GM12874 (cell line): ENCODE measurements around the gene KLHL13.

ENCODE experiments used
- TF ChIP-seq, protein P1 (sequence below): IDR thresholded peaks from 2 replicates; pipeline ENCODE4 v1.5.1; 2011; ENCODE audit warnings: low read depth, mild to moderate bottlenecking, control low read depth, low read length, moderate library complexity; ENCODE audit not compliant: insufficient read depth

KLHL13 gene

GRCh38 chrX:117989512-117989911 is 127.1 kb downstream of the KLHL13 start:
- TF ChIP-seq, protein P1, sequence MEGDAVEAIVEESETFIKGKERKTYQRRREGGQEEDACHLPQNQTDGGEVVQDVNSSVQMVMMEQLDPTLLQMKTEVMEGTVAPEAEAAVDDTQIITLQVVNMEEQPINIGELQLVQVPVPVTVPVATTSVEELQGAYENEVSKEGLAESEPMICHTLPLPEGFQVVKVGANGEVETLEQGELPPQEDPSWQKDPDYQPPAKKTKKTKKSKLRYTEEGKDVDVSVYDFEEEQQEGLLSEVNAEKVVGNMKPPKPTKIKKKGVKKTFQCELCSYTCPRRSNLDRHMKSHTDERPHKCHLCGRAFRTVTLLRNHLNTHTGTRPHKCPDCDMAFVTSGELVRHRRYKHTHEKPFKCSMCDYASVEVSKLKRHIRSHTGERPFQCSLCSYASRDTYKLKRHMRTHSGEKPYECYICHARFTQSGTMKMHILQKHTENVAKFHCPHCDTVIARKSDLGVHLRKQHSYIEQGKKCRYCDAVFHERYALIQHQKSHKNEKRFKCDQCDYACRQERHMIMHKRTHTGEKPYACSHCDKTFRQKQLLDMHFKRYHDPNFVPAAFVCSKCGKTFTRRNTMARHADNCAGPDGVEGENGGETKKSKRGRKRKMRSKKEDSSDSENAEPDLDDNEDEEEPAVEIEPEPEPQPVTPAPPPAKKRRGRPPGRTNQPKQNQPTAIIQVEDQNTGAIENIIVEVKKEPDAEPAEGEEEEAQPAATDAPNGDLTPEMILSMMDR: no peak

GRCh38 chrX:117987373-117987772 is 129.2 kb downstream of the KLHL13 start:
- TF ChIP-seq, protein P1: no peak

DNA sequence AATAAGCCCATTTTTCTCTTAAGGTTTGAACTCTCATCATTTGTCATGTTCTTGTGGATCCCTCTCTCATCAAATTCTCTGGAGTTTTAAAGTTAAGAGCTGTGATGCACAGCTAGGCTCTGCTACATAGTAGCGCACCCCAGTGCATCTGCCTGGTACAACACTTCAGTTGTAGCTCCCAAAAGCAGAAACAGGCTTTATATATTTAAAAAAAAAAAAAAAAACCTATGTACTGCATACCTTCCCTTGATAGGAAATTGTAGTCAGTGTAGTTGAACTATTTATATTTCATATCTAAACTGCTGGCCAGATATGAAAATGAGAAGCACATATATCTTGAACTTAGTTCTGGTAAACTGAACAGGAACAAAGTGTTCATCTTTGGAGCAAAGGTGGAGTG is 131.4 kb downstream of the KLHL13 start:
- TF ChIP-seq, protein P1: peak; percentile 5; the same call in 1 of the 2 replicates

DNA sequence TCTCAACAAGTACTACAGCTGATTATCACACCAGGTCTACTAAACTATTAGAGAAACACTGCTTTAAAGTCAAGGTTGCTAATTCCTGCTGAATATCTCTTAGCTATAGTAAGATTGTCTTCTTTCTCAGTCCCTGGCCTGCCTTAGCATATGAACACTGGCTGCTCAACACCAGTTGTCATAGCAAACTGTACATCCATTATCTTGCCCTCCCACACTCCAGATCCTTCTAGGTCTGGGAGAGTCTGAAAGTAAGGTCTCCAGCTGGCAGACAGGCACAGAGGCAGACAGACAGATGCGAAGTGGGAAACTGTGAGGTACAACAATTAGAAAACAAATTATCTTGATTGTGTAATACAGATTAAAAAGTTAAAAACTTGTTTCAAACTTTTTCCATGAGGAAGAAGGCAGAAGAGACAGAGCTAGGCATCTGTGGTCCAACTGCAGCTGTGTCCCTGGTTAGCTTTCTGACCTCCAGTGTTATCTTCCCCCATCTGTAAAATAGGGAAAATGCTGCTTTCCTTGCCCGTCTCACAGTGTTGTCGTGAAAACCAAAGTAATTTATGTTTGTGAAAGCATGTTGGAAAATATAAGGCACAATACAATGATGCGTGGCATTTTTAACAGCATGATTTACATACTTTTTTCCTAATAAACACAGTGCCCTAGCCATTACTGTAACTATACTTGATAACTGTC is 133.8 kb downstream of the KLHL13 start:
- TF ChIP-seq, protein P1: no peak

DNA sequence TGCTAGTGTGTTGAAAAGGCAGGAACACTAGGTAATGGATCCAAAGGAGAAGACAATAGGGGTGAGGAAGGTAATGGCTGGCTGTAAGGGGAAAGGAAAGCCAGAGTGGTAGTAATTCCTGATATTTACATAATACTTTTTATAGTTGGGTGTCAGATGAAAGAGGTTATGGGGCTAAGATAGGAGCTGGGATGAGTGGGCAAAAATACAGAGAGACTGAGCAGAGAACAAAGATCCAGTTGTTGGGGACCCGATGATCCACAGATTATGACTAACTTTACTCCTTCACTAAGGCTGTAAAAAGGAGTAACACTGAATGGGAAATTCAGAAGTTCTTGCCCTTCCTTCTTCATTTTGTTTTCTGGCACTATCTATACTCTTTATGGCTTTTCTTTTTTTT is 138.2 kb downstream of the KLHL13 start:
- TF ChIP-seq, protein P1: no peak

DNA sequence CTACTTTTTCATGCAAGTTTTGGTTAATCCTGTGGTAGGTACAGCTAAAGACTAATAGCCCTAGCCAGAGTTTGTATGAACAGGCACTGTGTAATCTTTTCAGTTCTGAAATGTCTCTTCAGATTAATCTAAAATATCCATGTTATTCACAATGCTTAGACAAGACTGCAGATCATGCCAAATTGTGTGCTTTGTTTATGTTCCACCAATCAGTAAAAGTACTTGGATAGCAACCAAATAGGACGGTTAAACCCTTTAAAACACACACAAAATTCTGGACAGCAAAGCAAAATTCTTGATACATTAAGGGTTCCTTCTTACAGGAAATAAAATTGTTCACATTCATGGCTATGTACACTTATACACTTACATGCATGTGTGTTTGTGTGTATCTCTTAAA is 139.1 kb downstream of the KLHL13 start:
- TF ChIP-seq, protein P1: no peak

DNA sequence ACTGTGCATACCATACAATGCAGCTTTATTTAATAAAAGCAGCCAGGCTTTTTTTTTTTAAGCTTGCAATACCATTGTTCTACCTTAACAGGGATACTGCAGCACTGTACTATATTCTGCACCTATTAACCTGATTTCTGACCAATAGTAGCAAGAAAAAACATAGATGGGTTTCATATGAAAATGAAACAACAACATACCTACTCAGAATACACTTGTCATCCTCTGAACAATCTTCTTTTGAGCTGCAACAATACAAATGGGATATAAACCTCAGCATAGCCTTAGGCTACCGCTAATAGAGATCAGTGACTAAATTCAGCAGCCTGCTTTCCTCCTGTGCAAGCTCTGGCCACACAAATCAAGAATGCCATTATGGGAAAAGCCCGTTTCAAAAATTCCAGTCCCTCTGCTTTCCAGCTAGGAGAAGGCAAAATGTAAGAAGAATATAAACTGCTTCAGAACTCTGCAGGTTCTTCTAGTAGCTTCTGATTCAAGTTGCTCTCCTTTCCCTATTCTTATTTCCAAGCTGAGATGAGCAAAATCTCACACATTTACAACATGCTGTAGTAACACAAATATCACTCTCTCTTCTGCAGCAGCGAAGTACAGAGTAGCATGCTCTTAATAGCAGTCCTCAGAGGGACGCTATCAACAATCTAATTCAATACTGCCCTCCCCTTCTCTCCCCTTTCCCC is 143.4 kb downstream of the KLHL13 start:
- TF ChIP-seq, protein P1: no peak
